Loucy (cell line): ENCODE results near the gene DGKI.

ENCODE experiments used
- H2AFZ ChIP-seq: fragments of 200-600 bp; sonication (generic); 2 replicates; pipeline ENCODE4 v1.6.0; 2016; ENCODE audit warnings: antibody characterized with exemption, mild to moderate bottlenecking, low read length, moderate library complexity
- H3F3A ChIP-seq: fragments of 200-600 bp; 2 replicates; pipeline ENCODE4 v1.6.0; 2016; ENCODE audit warnings: antibody characterized with exemption, low read depth, mild to moderate bottlenecking
- H3K27me3 ChIP-seq: fragments of 200-600 bp; sonication (generic); 2 replicates; pipeline ENCODE4 v1.6.1; 2014; ENCODE audit warnings: low read length, mild to moderate bottlenecking; ENCODE audit not compliant: insufficient read depth, poor library complexity, severe bottlenecking
- H3K36me3 ChIP-seq: fragments of 200-600 bp; sonication (generic); 2 replicates; pipeline ENCODE4 v1.6.1; 2016; ENCODE audit warnings: low read length; ENCODE audit not compliant: insufficient read depth
- H3K4me1 ChIP-seq: fragments of 200-600 bp; sonication (generic); 2 replicates; pipeline ENCODE4 v1.5.1; 2014; ENCODE audit warnings: low read length, mild to moderate bottlenecking; ENCODE audit not compliant: insufficient read depth, poor library complexity, severe bottlenecking
- H3K4me2 ChIP-seq: fragments of 200-600 bp; sonication (generic); 2 replicates; pipeline ENCODE4 v1.6.0; 2014; ENCODE audit warnings: antibody characterized with exemption, low read length, low read depth, mild to moderate bottlenecking; ENCODE audit not compliant: poor library complexity, severe bottlenecking
- H3K4me3 ChIP-seq: fragments of 200-600 bp; sonication (generic); 2 replicates; pipeline ENCODE4 v1.5.1; 2014; ENCODE audit warnings: low read length, mild to moderate bottlenecking, mixed read lengths; ENCODE audit not compliant: poor library complexity, severe bottlenecking
- H3K79me2 ChIP-seq: fragments of 200-600 bp; sonication (generic); 2 replicates; pipeline ENCODE4 v1.6.1; 2014; ENCODE audit warnings: low read length; ENCODE audit not compliant: insufficient read depth
- H3K9ac ChIP-seq: fragments of 200-600 bp; sonication (generic); 2 replicates; pipeline ENCODE4 v1.6.0; 2014; ENCODE audit warnings: mild to moderate bottlenecking, low read depth, low read length, moderate library complexity; ENCODE audit not compliant: poor library complexity, severe bottlenecking
- H3K9me2 ChIP-seq: fragments of 200-600 bp; sonication (generic); replicated peaks from 2 replicates; pipeline ENCODE4 v1.6.1; 2016; ENCODE audit warnings: low read depth, low read length, mixed read lengths
- H3K9me3 ChIP-seq: fragments of 200-600 bp; sonication (generic); 2 replicates; pipeline ENCODE4 v1.6.1; 2014; ENCODE audit warnings: mild to moderate bottlenecking, antibody characterized with exemption, low read length, low read depth; ENCODE audit not compliant: insufficient read depth
- H4K20me1 ChIP-seq: fragments of 200-600 bp; sonication (generic); 2 replicates; pipeline ENCODE4 v1.6.0; 2014; ENCODE audit warnings: antibody characterized with exemption, low read length, mild to moderate bottlenecking; ENCODE audit not compliant: insufficient read depth, poor library complexity, severe bottlenecking
- CTCF ChIP-seq: fragments of 200-600 bp; sonication (generic); conservative IDR thresholded peaks from 2 replicates; pipeline ENCODE4 v1.5.1; 2014; ENCODE audit warnings: mild to moderate bottlenecking, antibody characterized with exemption, low read length
- EZH2phosphoT487 ChIP-seq: fragments of 200-600 bp; IDR thresholded peaks from 2 replicates; pipeline ENCODE4 v1.6.1; 2018; ENCODE audit warnings: antibody characterized with exemption, mild to moderate bottlenecking, moderate library complexity, borderline replicate concordance

DGKI gene

DNA sequence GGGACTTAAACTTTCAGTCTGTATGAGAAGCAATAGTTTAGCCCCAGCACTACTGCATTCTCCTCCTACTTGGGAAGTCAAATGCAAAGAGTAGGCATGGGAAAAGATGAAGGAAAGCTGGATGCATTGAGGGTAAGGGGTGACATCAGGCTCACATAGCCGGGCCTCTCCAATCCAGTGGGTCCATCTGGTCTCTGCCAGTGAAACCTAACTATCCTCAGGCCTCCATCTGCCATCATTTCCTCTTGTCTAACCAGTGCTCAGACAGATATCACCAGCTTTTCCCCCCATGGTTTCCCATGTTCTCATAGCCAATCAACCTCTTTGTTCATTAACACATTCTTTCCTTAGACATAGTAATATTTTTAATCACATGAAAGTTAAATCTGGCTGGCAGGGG lies 118.3 kb downstream of the DGKI start:
- H3K79me2 ChIP-seq, result no peaks in the 10 kb centered on the region
- no peaks in the 10 kb centered on the region for H3K36me3 ChIP-seq
- H3K9me2 ChIP-seq, result no peaks in the 10 kb centered on the region
- H3K27me3 ChIP-seq, result no peaks in the 10 kb centered on the region
- H2AFZ ChIP-seq, result no peak overlapping the region
- no peaks in the 10 kb centered on the region for H3K9me3 ChIP-seq
- TF ChIP-seq EZH2phosphoT487, result no peak
- no peak for TF ChIP-seq CTCF
- no peaks in the 10 kb centered on the region for H3K4me1 ChIP-seq
- no peak overlapping the region for H3K9ac ChIP-seq
- no peak overlapping the region for H3K4me2 ChIP-seq
- H3K4me3 ChIP-seq, result no peak overlapping the region
- no peaks in the 10 kb centered on the region for H3F3A ChIP-seq
- no peaks in the 10 kb centered on the region for H4K20me1 ChIP-seq

GRCh38 chr7:137727413-137727812 lies 119.4 kb downstream of the DGKI start:
- Histone ChIP-seq H3K9ac (no peak overlapping the region), H3K4me2 (no peak overlapping the region), H3F3A (no peaks in the 10 kb centered on the region), H4K20me1 (no peaks in the 10 kb centered on the region), H2AFZ (no peak overlapping the region), H3K9me2 (no peaks in the 10 kb centered on the region), H3K4me1 (no peaks in the 10 kb centered on the region), H3K36me3 (no peaks in the 10 kb centered on the region), H3K4me3 (no peak overlapping the region), H3K79me2 (no peaks in the 10 kb centered on the region), H3K9me3 (no peaks in the 10 kb centered on the region), H3K27me3 (no peaks in the 10 kb centered on the region)
- TF ChIP-seq EZH2phosphoT487 (no peak), CTCF (no peak)

- Histone ChIP-seq H3K79me2 (no peaks in the 10 kb centered on the region), H3F3A (no peaks in the 10 kb centered on the region), H3K9ac (no peak overlapping the region), H3K9me2 (no peaks in the 10 kb centered on the region), H3K4me1 (no peaks in the 10 kb centered on the region), H3K9me3 (no peaks in the 10 kb centered on the region), H4K20me1 (no peaks in the 10 kb centered on the region), H3K4me2 (no peak overlapping the region), H2AFZ (no peak overlapping the region), H3K4me3 (no peak overlapping the region), H3K36me3 (no peaks in the 10 kb centered on the region), H3K27me3 (no peaks in the 10 kb centered on the region)
- TF ChIP-seq EZH2phosphoT487 (no peak), CTCF (no peak)
These were observed 128.4 kb downstream of the DGKI start for GRCh38 chr7:137718355-137718754.
